K562 (cell line): ENCODE data around the gene POMGNT1. TPM values are rescaled to one million over a fixed set of nuclear protein-coding genes. Genes with fewer than 3 reads are reported as not detected.

Experiments
- BACH1 ChIP-seq: fragments of 200-800 bp; sonication (Bioruptor generic); IDR thresholded peaks from 2 replicates; pipeline ENCODE4 v1.6.1; 2016; ENCODE audit warnings: missing genetic modification characterization, missing compliant biosample characterization
- CC2D1A ChIP-seq: fragments of 450-650 bp; IDR thresholded peaks from 2 replicates; pipeline ENCODE4 v1.6.1; 2017; ENCODE audit warnings: mild to moderate bottlenecking
- CREB1 ChIP-seq, 2 experiments: sonication (generic) in 1 of 2; formaldehyde crosslinking in 1 of 2; IDR thresholded peaks; 2 replicates each; pipeline versions ENCODE4 v1.6.1 to v1.8.0; 2012 to 2022; ENCODE audit warnings: inconsistent platforms in 1 of 2, mild to moderate bottlenecking in 1 of 2, missing genetic modification reagents in 1 of 2, moderate library complexity in 1 of 2
- KLF6 ChIP-seq: fragments of 250-450 bp; sonication (Bioruptor Pico); IDR thresholded peaks from 2 replicates; pipeline ENCODE4 v1.4.0; 2020; ENCODE audit warnings: mild to moderate bottlenecking, moderate library complexity, borderline replicate concordance
- MAFK ChIP-seq: IDR thresholded peaks from 2 replicates; pipeline ENCODE4 v1.6.1; 2011; ENCODE audit warnings: low read length, improper control_type of control experiment
- NFXL1 ChIP-seq: fragments of 450-650 bp; formaldehyde crosslinking; IDR thresholded peaks from 2 replicates; pipeline ENCODE4 v1.4.0; 2021; ENCODE audit warnings: mild to moderate bottlenecking
- PML ChIP-seq: IDR thresholded peaks from 2 replicates; pipeline ENCODE4 v1.6.1; 2012; ENCODE audit warnings: low read length, inconsistent platforms
- RAD21 ChIP-seq, 2 experiments: fragments of 250-450 bp in 1 of 2; fragments of 450-650 bp in 1 of 2; sonication (Bioruptor Pico) in 1 of 2; formaldehyde crosslinking in 1 of 2; IDR thresholded peaks in 1 of 2; conservative IDR thresholded peaks in 1 of 2; 2 replicates each; pipeline versions ENCODE4 v1.4.0 to v1.8.0; 2020 to 2022; ENCODE audit warnings: mild to moderate bottlenecking in 2 of 2, moderate library complexity in 1 of 2
- TAL1 ChIP-seq: fragments of 450-650 bp; IDR thresholded peaks from 2 replicates; pipeline ENCODE4 v1.6.1; 2016; ENCODE audit warnings: mild to moderate bottlenecking
- TEAD4 ChIP-seq, 2 experiments: sonication (generic) in 1 of 2; formaldehyde crosslinking in 1 of 2; IDR thresholded peaks; 2 replicates each; pipeline versions ENCODE4 v1.6.1 to v1.8.0; 2012 to 2022; ENCODE audit warnings: borderline replicate concordance in 1 of 2, inconsistent platforms in 1 of 2, low read length in 1 of 2, mild to moderate bottlenecking in 1 of 2, missing genetic modification reagents in 1 of 2
- TRIM28 ChIP-seq: fragments of 450-650 bp; IDR thresholded peaks from 2 replicates; pipeline ENCODE4 v1.6.1; 2017
- XRCC5 ChIP-seq: fragments of 200-400 bp; formaldehyde crosslinking; IDR thresholded peaks from 2 replicates; pipeline ENCODE4 v1.6.1; 2017; ENCODE audit warnings: low read depth, mild to moderate bottlenecking, low read length
- ZKSCAN3 ChIP-seq: fragments of 250-450 bp; sonication (Bioruptor Pico); IDR thresholded peaks from 2 replicates; pipeline ENCODE4 v1.4.0; 2020
- ZNF232 ChIP-seq: sonication (generic); formaldehyde crosslinking; IDR thresholded peaks from 2 replicates; pipeline ENCODE4 v1.8.0; 2022; ENCODE audit warnings: mild to moderate bottlenecking, missing genetic modification reagents
- ZSCAN32 ChIP-seq: fragments of 450-650 bp; formaldehyde crosslinking; IDR thresholded peaks from 2 replicates; pipeline ENCODE4 v1.4.0; 2020; ENCODE audit warnings: mild to moderate bottlenecking, moderate library complexity
- polyA plus RNA-seq, 8 experiments: library from polyadenylated mRNA; depleted of rRNA in 4 of 8; stranded (reverse) in 5 of 8; unstranded in 3 of 8; fragments of >200 nt; fragmentation: Nextera tagmentation in 2 of 8; fragmentation: Illumina TruSeq in 1 of 8; extraction: Ambion mirVana in 2 of 8; extraction: Trizol in 1 of 8; gene quantifications; 2 replicates each; pipeline versions ENCODE4 v1.2.1 to v1.2.3, GENCODE V29; 2011 to 2014; ENCODE audit warnings: inconsistent platforms in 1 of 8, missing spikeins in 1 of 8
- total RNA-seq, 7 experiments: library from RNA; depleted of rRNA in 6 of 7; stranded (reverse); fragments of >200 nt in 6 of 7; fragmentation: Illumina TruSeq in 2 of 7; extraction: Trizol in 2 of 7; gene quantifications; 2 replicates each; pipeline versions ENCODE4 v1.2.1 to v1.2.3, GENCODE V29; 2011 to 2021; ENCODE audit warnings: low replicate concordance in 1 of 7
- TF ChIP-seq, protein P1 (sequence below): fragments of 250-450 bp; sonication (Bioruptor Pico); IDR thresholded peaks from 2 replicates; pipeline ENCODE4 v1.8.0; 2022; ENCODE audit warnings: inconsistent platforms, mild to moderate bottlenecking, moderate library complexity, borderline replicate concordance
- TF ChIP-seq, protein P2 (sequence below), 2 experiments: fragments of 450-650 bp; IDR thresholded peaks; 2 replicates each; pipeline ENCODE4 v1.6.1; 2016
- TF ChIP-seq, protein P3 (sequence below): sonication (generic); formaldehyde crosslinking; IDR thresholded peaks from 2 replicates; pipeline ENCODE4 v1.8.0; 2022; ENCODE audit warnings: mild to moderate bottlenecking, low read depth, missing genetic modification reagents
- TF ChIP-seq, protein P4 (sequence below): sonication (generic); formaldehyde crosslinking; IDR thresholded peaks from 2 replicates; pipeline ENCODE4 v1.8.0; 2022; ENCODE audit warnings: mild to moderate bottlenecking, missing genetic modification reagents
- TF ChIP-seq, protein P5 (sequence below): fragments of 450-650 bp; formaldehyde crosslinking; conservative IDR thresholded peaks from 2 replicates; pipeline ENCODE4 v1.4.0; 2022; ENCODE audit warnings: mild to moderate bottlenecking, missing genetic modification characterization

POMGNT1 gene
- total and polyA plus RNA-seq, 9 of the 15 experiments (the other 6 are each of a cell fraction or from before 2014, with no cell fraction given) = 14.1 to 58.9 (median 37.8) TPM

DNA sequence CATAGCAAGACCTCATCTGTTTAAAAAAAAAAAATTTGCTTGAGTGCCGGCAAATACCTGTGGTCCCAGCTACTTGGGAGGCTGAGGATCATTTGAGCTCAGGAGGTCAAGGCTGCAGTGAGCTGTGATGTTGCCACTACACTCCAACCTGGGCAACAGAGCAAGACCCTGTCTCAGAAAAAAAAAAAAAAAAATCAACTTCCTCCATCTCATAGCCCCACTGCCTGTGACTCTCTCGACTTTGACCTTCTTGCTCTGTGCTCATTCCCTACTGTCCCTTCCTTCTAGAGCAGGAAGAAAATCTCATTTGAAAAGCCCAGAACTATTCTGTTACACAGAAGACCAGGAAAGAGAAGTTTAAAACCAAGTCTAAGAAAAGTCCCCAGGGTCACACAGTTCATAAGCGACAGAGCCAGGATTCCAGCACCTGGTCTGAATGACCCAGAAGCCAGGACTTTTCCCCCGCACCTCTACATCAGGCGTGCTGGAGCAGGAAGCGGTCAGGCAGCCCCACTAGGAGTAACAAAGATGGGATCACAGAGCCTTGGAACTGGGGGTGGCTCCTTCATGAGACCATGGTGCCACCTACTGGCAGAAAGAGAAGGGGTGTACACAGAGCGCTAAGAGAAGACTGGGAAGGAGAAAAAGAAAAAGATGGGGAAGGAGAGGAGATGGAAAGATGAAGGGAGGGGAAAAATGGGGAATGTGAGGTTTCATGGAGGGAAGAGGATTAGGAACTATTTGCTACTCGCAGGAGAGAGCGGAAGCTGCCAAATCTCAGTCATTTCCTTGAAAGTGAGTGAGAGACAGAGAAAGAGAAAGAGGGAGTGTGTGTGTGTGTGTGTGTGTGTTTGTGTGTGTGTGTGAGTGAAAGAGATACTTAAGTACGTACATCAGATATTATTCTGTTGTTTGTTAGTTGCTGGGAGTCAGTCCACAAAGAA is 18.8 kb downstream of the POMGNT1 start (continued):
- TF ChIP-seq, protein P1, sequence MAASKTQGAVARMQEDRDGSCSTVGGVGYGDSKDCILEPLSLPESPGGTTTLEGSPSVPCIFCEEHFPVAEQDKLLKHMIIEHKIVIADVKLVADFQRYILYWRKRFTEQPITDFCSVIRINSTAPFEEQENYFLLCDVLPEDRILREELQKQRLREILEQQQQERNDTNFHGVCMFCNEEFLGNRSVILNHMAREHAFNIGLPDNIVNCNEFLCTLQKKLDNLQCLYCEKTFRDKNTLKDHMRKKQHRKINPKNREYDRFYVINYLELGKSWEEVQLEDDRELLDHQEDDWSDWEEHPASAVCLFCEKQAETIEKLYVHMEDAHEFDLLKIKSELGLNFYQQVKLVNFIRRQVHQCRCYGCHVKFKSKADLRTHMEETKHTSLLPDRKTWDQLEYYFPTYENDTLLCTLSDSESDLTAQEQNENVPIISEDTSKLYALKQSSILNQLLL (CRISPR knock-in tag) = no peak
- TF ChIP-seq, protein P2, sequence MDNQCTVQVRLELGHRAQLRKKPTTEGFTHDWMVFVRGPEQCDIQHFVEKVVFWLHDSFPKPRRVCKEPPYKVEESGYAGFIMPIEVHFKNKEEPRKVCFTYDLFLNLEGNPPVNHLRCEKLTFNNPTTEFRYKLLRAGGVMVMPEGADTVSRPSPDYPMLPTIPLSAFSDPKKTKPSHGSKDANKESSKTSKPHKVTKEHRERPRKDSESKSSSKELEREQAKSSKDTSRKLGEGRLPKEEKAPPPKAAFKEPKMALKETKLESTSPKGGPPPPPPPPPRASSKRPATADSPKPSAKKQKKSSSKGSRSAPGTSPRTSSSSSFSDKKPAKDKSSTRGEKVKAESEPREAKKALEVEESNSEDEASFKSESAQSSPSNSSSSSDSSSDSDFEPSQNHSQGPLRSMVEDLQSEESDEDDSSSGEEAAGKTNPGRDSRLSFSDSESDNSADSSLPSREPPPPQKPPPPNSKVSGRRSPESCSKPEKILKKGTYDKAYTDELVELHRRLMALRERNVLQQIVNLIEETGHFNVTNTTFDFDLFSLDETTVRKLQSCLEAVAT (IDR thresholded peaks at IDR 0.05) = peak; percentile 82 to 95; a peak in 3 of 4 replicates
- TF ChIP-seq CREB1 (IDR thresholded peaks at IDR 0.05) (no peak), CREB1 (CRISPR knock-in tag; IDR thresholded peaks at IDR 0.05) (no peak), TAL1 (peak; percentile 28; the same call in 1 of the 2 replicates), TEAD4 (IDR thresholded peaks at IDR 0.05; ENCODE audit: low read length) (no peak), TEAD4 (CRISPR knock-in tag; IDR thresholded peaks at IDR 0.05; ENCODE audit: borderline replicate concordance) (no peak), NFXL1 (CRISPR knock-in tag) (no peak), MAFK (0 out of 2 replicates have a peak, but pooled peaks have one; percentile 4), BACH1 (tag) (0 out of 2 replicates have a peak, but pooled peaks have one; percentile 37), PML (no peak), ZKSCAN3 (CRISPR knock-in tag) (no peak), XRCC5 (peak; percentile 86), ZNF232 (no peak), KLF6 (CRISPR knock-in tag) (no peak), ZSCAN32 (CRISPR knock-in tag) (no peak), CC2D1A (peak; percentile 97), RAD21 (CRISPR knock-in tag; conservative IDR thresholded peaks at IDR 0.05 in 1 of 2, IDR thresholded peaks at IDR 0.05 in 1 of 2) (peak; percentile 100), TRIM28 (peak; percentile 71; the same call in 1 of the 2 replicates)
- TF ChIP-seq, protein P3, sequence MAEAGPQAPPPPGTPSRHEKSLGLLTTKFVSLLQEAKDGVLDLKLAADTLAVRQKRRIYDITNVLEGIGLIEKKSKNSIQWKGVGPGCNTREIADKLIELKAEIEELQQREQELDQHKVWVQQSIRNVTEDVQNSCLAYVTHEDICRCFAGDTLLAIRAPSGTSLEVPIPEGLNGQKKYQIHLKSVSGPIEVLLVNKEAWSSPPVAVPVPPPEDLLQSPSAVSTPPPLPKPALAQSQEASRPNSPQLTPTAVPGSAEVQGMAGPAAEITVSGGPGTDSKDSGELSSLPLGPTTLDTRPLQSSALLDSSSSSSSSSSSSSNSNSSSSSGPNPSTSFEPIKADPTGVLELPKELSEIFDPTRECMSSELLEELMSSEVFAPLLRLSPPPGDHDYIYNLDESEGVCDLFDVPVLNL (CRISPR knock-in tag) = no peak
- TF ChIP-seq, protein P4, sequence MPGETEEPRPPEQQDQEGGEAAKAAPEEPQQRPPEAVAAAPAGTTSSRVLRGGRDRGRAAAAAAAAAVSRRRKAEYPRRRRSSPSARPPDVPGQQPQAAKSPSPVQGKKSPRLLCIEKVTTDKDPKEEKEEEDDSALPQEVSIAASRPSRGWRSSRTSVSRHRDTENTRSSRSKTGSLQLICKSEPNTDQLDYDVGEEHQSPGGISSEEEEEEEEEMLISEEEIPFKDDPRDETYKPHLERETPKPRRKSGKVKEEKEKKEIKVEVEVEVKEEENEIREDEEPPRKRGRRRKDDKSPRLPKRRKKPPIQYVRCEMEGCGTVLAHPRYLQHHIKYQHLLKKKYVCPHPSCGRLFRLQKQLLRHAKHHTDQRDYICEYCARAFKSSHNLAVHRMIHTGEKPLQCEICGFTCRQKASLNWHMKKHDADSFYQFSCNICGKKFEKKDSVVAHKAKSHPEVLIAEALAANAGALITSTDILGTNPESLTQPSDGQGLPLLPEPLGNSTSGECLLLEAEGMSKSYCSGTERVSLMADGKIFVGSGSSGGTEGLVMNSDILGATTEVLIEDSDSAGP = no peak
- TF ChIP-seq, protein P5, sequence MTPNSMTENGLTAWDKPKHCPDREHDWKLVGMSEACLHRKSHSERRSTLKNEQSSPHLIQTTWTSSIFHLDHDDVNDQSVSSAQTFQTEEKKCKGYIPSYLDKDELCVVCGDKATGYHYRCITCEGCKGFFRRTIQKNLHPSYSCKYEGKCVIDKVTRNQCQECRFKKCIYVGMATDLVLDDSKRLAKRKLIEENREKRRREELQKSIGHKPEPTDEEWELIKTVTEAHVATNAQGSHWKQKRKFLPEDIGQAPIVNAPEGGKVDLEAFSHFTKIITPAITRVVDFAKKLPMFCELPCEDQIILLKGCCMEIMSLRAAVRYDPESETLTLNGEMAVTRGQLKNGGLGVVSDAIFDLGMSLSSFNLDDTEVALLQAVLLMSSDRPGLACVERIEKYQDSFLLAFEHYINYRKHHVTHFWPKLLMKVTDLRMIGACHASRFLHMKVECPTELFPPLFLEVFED (CRISPR knock-in tag) = peak; percentile 95
